Activated CD8-positive, alpha-beta memory T cell treated with anti-CD3 and anti-CD28 coated beads, Interleukin-2, amount 50 U/mL, for 1 hour (primary cell): Measurements from ENCODE around the gene SBK1.
"Not testable (repeated sequence)": the region's sequence is repeated elsewhere in the genome, so short reads cannot be mapped to it uniquely, and the experiment has no call there.

ENCODE experiments used
- DNase-seq: peaks from one replicate; pipeline ENCODE4 v3.0.0-alpha.2; 2020; ENCODE audit errors: extremely low read depth

The SBK1 gene

GRCh38 chr16:28291651-28292626, at the start of gene SBK1:
SBK1 (plus strand) TSS chr16:28292525; CDS start chr16:28317392, 24,867 bp downstream.
- DNase-seq = peak; percentile 36

GRCh38 chr16:28249483-28249882, 42.8 kb upstream of the SBK1 start:
- DNase-seq = not testable (repeated sequence)

- no peak for DNase-seq
These were observed 41.3 kb upstream of the SBK1 start for GRCh38 chr16:28250999-28251398.

GRCh38 chr16:28254158-28254557, 38.2 kb upstream of the SBK1 start:
- DNase-seq = no peak

GRCh38 chr16:28255838-28256237, 36.5 kb upstream of the SBK1 start:
- DNase-seq = no peak

- DNase-seq = no peak
These were observed 35.1 kb upstream of the SBK1 start for GRCh38 chr16:28257256-28257655.

- DNase-seq = no peak
These were observed 33.8 kb upstream of the SBK1 start for GRCh38 chr16:28258567-28258966.

GRCh38 chr16:28259091-28259780, 33.1 kb upstream of the SBK1 start:
- no peak for DNase-seq

- DNase-seq = no peak
These were observed 32.6 kb upstream of the SBK1 start for GRCh38 chr16:28259781-28260150.

- no peak for DNase-seq
These were observed 32.1 kb upstream of the SBK1 start for GRCh38 chr16:28260193-28260592.

- DNase-seq = no peak
These were observed 30.4 kb upstream of the SBK1 start for GRCh38 chr16:28261942-28262341.

- DNase-seq = no peak
These were observed 29.0 kb upstream of the SBK1 start for GRCh38 chr16:28263305-28263704.

- no peak for DNase-seq
These were observed 27.7 kb upstream of the SBK1 start for GRCh38 chr16:28264656-28265055.

GRCh38 chr16:28265822-28266221, 26.5 kb upstream of the SBK1 start:
- DNase-seq = no peak

- DNase-seq = no peak
These were observed 25.0 kb upstream of the SBK1 start for GRCh38 chr16:28267356-28267755.

GRCh38 chr16:28273511-28273910, 18.8 kb upstream of the SBK1 start:
- no peak for DNase-seq

GRCh38 chr16:28274676-28275075, 17.6 kb upstream of the SBK1 start:
- DNase-seq = no peak

- no peak for DNase-seq
These were observed 16.0 kb upstream of the SBK1 start for GRCh38 chr16:28276301-28276700.

GRCh38 chr16:28277537-28278388, 14.6 kb upstream of the SBK1 start:
- peak; percentile 58 for DNase-seq

GRCh38 chr16:28279006-28279405, 13.3 kb upstream of the SBK1 start:
- DNase-seq = no peak

GRCh38 chr16:28280881-28281836, 11.2 kb upstream of the SBK1 start:
- no peak for DNase-seq
